Loucy (cell line): Measurements from ENCODE around the gene CIP2A.
A peak's percentile ranks its signal among the peaks of the same experiment; 100 is the strongest.

Source experiments
- H2AFZ ChIP-seq: fragments of 200-600 bp; sonication (generic); 2 replicates; pipeline ENCODE4 v1.6.0; 2016; ENCODE audit warnings: antibody characterized with exemption, mild to moderate bottlenecking, low read length, moderate library complexity
- H3F3A ChIP-seq: fragments of 200-600 bp; 2 replicates; pipeline ENCODE4 v1.6.0; 2016; ENCODE audit warnings: antibody characterized with exemption, low read depth, mild to moderate bottlenecking
- H3K27me3 ChIP-seq: fragments of 200-600 bp; sonication (generic); 2 replicates; pipeline ENCODE4 v1.6.1; 2014; ENCODE audit warnings: low read length, mild to moderate bottlenecking; ENCODE audit not compliant: insufficient read depth, poor library complexity, severe bottlenecking
- H3K36me3 ChIP-seq: fragments of 200-600 bp; sonication (generic); 2 replicates; pipeline ENCODE4 v1.6.1; 2016; ENCODE audit warnings: low read length; ENCODE audit not compliant: insufficient read depth
- H3K4me1 ChIP-seq: fragments of 200-600 bp; sonication (generic); 2 replicates; pipeline ENCODE4 v1.5.1; 2014; ENCODE audit warnings: low read length, mild to moderate bottlenecking; ENCODE audit not compliant: insufficient read depth, poor library complexity, severe bottlenecking
- H3K4me2 ChIP-seq: fragments of 200-600 bp; sonication (generic); 2 replicates; pipeline ENCODE4 v1.6.0; 2014; ENCODE audit warnings: antibody characterized with exemption, low read length, low read depth, mild to moderate bottlenecking; ENCODE audit not compliant: poor library complexity, severe bottlenecking
- H3K4me3 ChIP-seq: fragments of 200-600 bp; sonication (generic); 2 replicates; pipeline ENCODE4 v1.5.1; 2014; ENCODE audit warnings: low read length, mild to moderate bottlenecking, mixed read lengths; ENCODE audit not compliant: poor library complexity, severe bottlenecking
- H3K79me2 ChIP-seq: fragments of 200-600 bp; sonication (generic); 2 replicates; pipeline ENCODE4 v1.6.1; 2014; ENCODE audit warnings: low read length; ENCODE audit not compliant: insufficient read depth
- H3K9ac ChIP-seq: fragments of 200-600 bp; sonication (generic); 2 replicates; pipeline ENCODE4 v1.6.0; 2014; ENCODE audit warnings: mild to moderate bottlenecking, low read depth, low read length, moderate library complexity; ENCODE audit not compliant: poor library complexity, severe bottlenecking
- H3K9me2 ChIP-seq: fragments of 200-600 bp; sonication (generic); replicated peaks from 2 replicates; pipeline ENCODE4 v1.6.1; 2016; ENCODE audit warnings: low read depth, low read length, mixed read lengths
- H3K9me3 ChIP-seq: fragments of 200-600 bp; sonication (generic); 2 replicates; pipeline ENCODE4 v1.6.1; 2014; ENCODE audit warnings: mild to moderate bottlenecking, antibody characterized with exemption, low read length, low read depth; ENCODE audit not compliant: insufficient read depth
- H4K20me1 ChIP-seq: fragments of 200-600 bp; sonication (generic); 2 replicates; pipeline ENCODE4 v1.6.0; 2014; ENCODE audit warnings: antibody characterized with exemption, low read length, mild to moderate bottlenecking; ENCODE audit not compliant: insufficient read depth, poor library complexity, severe bottlenecking
- EZH2phosphoT487 ChIP-seq: fragments of 200-600 bp; IDR thresholded peaks from 2 replicates; pipeline ENCODE4 v1.6.1; 2018; ENCODE audit warnings: antibody characterized with exemption, mild to moderate bottlenecking, moderate library complexity, borderline replicate concordance
- TF ChIP-seq, protein P1 (sequence below): fragments of 200-600 bp; sonication (generic); conservative IDR thresholded peaks from 2 replicates; pipeline ENCODE4 v1.5.1; 2014; ENCODE audit warnings: mild to moderate bottlenecking, antibody characterized with exemption, low read length

The CIP2A gene

GRCh38 chr3:108602935-108603294, 13.7 kb upstream of the CIP2A start:
- H3K9me2 ChIP-seq, result no peaks in the 10 kb centered on the region
- H3K4me3 ChIP-seq, result no peak overlapping the region
- no peak for TF ChIP-seq EZH2phosphoT487
- TF ChIP-seq, protein P1, sequence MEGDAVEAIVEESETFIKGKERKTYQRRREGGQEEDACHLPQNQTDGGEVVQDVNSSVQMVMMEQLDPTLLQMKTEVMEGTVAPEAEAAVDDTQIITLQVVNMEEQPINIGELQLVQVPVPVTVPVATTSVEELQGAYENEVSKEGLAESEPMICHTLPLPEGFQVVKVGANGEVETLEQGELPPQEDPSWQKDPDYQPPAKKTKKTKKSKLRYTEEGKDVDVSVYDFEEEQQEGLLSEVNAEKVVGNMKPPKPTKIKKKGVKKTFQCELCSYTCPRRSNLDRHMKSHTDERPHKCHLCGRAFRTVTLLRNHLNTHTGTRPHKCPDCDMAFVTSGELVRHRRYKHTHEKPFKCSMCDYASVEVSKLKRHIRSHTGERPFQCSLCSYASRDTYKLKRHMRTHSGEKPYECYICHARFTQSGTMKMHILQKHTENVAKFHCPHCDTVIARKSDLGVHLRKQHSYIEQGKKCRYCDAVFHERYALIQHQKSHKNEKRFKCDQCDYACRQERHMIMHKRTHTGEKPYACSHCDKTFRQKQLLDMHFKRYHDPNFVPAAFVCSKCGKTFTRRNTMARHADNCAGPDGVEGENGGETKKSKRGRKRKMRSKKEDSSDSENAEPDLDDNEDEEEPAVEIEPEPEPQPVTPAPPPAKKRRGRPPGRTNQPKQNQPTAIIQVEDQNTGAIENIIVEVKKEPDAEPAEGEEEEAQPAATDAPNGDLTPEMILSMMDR, result no peak
- H3F3A ChIP-seq, result peaks cover 2% of the 10 kb centered on the region; the same call in 1 of the 2 replicates
- H3K36me3 ChIP-seq, result no peaks in the 10 kb centered on the region
- peak overlapping the region; percentile 49 for H3K4me2 ChIP-seq
- H3K4me1 ChIP-seq, result peaks cover 43% of the 10 kb centered on the region
- no peaks in the 10 kb centered on the region for H3K27me3 ChIP-seq
- H2AFZ ChIP-seq, result no peak overlapping the region
- H3K9ac ChIP-seq, result no peak overlapping the region
- no peaks in the 10 kb centered on the region for H4K20me1 ChIP-seq
- H3K9me3 ChIP-seq, result no peaks in the 10 kb centered on the region
- no peaks in the 10 kb centered on the region for H3K79me2 ChIP-seq

DNA sequence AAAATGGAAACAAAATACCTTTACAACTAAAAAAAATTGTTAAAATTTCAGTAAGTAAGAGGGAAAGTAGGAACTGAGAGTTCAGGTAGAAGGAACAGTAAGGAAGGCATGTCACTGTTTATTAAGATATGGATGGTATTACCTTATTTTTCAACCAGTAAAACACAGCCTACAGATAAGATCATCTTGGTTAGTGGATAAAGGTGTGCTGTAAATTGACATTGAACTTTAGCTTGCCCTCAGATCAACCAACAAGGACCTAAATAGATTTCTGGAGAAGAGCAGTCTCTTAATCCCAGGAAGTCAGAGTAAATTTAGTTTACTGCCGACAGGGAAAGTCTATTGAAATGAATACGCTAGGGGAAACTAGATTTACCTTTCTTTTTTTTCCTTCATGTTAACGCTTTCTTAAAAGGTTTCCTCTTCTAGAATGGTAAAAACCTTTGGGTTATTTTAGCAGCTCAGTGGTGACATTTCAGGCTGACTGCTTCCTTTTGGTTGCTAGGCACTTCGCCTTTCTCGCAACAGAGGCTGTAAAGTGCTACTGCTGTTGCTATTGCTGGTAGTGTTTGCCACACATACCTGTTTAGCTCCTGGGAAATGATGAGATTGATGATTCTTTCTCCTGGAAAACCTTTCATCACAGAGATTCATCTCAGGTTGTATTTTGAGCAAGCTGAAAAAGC, 13.2 kb upstream of the CIP2A start:
- Histone ChIP-seq H3K4me3 (no peak overlapping the region), H4K20me1 (no peaks in the 10 kb centered on the region), H2AFZ (no peak overlapping the region), H3K79me2 (no peaks in the 10 kb centered on the region), H3K36me3 (no peaks in the 10 kb centered on the region), H3F3A (peaks cover 2% of the 10 kb centered on the region; the same call in 1 of the 2 replicates), H3K9ac (no peak overlapping the region), H3K4me1 (peaks cover 43% of the 10 kb centered on the region), H3K4me2 (peak overlapping the region; percentile 49), H3K9me3 (no peaks in the 10 kb centered on the region), H3K27me3 (no peaks in the 10 kb centered on the region), H3K9me2 (no peaks in the 10 kb centered on the region)
- TF ChIP-seq, protein P1, result no peak
- no peak for TF ChIP-seq EZH2phosphoT487

DNA sequence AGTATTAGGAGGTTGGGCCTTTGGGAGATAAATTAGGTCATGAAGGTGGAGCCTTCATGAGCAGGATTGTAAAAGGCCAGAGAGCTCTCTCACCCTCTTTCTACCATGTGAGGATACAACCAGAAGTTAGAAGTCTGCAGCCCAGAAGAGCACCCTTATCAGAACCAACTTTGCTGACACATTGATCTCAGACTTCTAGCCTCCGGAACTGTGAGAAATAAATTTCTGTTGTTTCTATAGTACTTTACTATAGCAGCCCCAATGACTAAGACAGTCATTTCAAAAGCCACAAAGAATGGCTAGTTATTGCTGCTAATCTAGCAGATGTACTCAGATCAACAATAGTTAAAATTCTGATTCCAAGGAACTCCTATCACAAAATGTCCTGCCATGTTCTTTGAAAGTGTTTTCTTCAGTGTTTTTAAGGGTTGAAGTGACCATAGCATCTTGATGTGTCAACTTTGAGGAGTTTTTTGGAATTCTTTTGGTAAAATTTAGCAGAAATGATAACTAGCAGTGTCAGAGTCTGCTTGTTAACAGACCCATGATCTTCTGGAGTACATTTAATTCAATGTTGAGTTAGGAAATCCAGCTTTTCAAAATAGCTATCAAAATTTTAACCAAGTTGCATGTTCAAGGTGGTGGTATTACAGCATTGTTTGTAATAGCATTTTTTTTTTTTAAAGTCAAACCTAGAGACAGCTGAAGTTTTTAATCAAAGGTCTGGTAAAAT, 10.6 kb upstream of the CIP2A start:
- Histone ChIP-seq H3K27me3 (no peaks in the 10 kb centered on the region), H3K9ac (no peak overlapping the region), H4K20me1 (no peaks in the 10 kb centered on the region), H2AFZ (0 out of 2 replicates have a peak overlapping the region, but pooled peaks have one; percentile 7), H3K4me3 (no peak overlapping the region), H3K4me1 (peaks cover 34% of the 10 kb centered on the region), H3K9me3 (no peaks in the 10 kb centered on the region), H3K36me3 (no peaks in the 10 kb centered on the region), H3K79me2 (no peaks in the 10 kb centered on the region), H3K4me2 (no peak overlapping the region), H3K9me2 (no peaks in the 10 kb centered on the region), H3F3A (peaks cover 6% of the 10 kb centered on the region; the same call in 1 of the 2 replicates)
- TF ChIP-seq EZH2phosphoT487, result no peak
- TF ChIP-seq, protein P1, result no peak
